H1 (cell line): ENCODE data around the gene AGBL4.

Experiments
- CBX5 ChIP-seq: fragments of 300-800, 300-1000 bp; sonication (generic); IDR thresholded peaks from 2 replicates; pipeline ENCODE4 v1.7.1; 2016; ENCODE audit warnings: antibody characterized with exemption, low read length, low read depth
- CHD1 ChIP-seq: IDR thresholded peaks from 2 replicates; pipeline ENCODE4 v1.6.1; 2012; ENCODE audit warnings: low read depth, low read length, improper control_type of control experiment
- EP300 ChIP-seq, 2 experiments: IDR thresholded peaks; 1 replicate in 1 of 2; 2 replicates in 1 of 2; pipeline ENCODE4 v1.6.1; 2011 to 2012; ENCODE audit warnings: low read depth in 2 of 2, low read length in 2 of 2, mild to moderate bottlenecking in 2 of 2, borderline replicate concordance in 1 of 2, inconsistent platforms in 1 of 2, moderate library complexity in 1 of 2
- MAFK ChIP-seq: IDR thresholded peaks from 2 replicates; pipeline ENCODE4 v1.6.1; 2012; ENCODE audit warnings: low read depth, mild to moderate bottlenecking, improper control_type of control experiment, low read length
- POLR2A ChIP-seq, 2 experiments: IDR thresholded peaks; 1 replicate in 1 of 2; 2 replicates in 1 of 2; pipeline ENCODE4 v1.6.1; 2011; ENCODE audit warnings: low read depth in 2 of 2, low read length in 2 of 2, mild to moderate bottlenecking in 2 of 2; ENCODE audit errors: control extremely low read depth in 1 of 2
- RAD21 ChIP-seq, 2 experiments: IDR thresholded peaks in 1 of 2; conservative IDR thresholded peaks in 1 of 2; 2 replicates each; pipeline ENCODE4 v1.6.1; 2011; ENCODE audit warnings: low read depth in 2 of 2, low read length in 2 of 2, improper control_type of control experiment in 1 of 2, inconsistent platforms in 1 of 2, mild to moderate bottlenecking in 1 of 2, moderate library complexity in 1 of 2
- SIN3A ChIP-seq, 2 experiments: IDR thresholded peaks in 1 of 2; conservative IDR thresholded peaks in 1 of 2; 2 replicates each; pipeline ENCODE4 v1.6.1; 2011 to 2012; ENCODE audit warnings: low read length in 2 of 2, improper control_type of control experiment in 1 of 2, low read depth in 1 of 2, mild to moderate bottlenecking in 1 of 2
- SP1 ChIP-seq: IDR thresholded peaks from 2 replicates; pipeline ENCODE4 v1.6.1; 2011; ENCODE audit warnings: low read depth, low read length
- TF ChIP-seq, protein P1 (sequence below), 3 experiments: IDR thresholded peaks; 1 replicate in 2 of 3; 2 replicates in 1 of 3; pipeline versions ENCODE4 v1.5.1 to v1.6.1; 2011; ENCODE audit warnings: low read length in 3 of 3, mild to moderate bottlenecking in 3 of 3, inconsistent platforms in 2 of 3, low read depth in 1 of 3, moderate library complexity in 1 of 3; ENCODE audit not compliant: insufficient read depth in 1 of 3; ENCODE audit errors: control extremely low read depth in 1 of 3
- TF ChIP-seq, protein P2 (sequence below): IDR thresholded peaks from 2 replicates; pipeline ENCODE4 v1.6.1; 2011; ENCODE audit warnings: low read depth, mild to moderate bottlenecking, low read length; ENCODE audit not compliant: insufficient read depth

DNA sequence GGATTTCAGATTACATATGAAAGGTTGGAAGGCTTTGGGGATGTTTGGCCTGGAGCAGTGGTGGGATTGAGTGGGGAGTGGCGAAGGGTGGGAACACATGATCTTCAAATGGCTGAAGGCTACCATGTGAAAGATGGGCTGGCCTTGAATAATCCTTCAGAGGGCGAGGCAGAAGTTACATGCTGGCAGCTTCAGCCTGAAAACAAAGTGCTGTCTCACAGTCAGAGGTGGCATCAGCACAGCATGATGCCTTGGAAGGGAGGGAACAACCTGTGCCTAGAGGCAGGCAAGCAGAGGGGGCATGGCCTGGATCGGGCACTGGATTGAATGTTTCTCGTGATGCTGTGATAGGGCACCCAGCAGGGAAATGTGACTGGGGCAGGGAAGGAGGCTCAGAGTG, 1377.9 kb downstream of the AGBL4 start:
- no peak for TF ChIP-seq RAD21 (IDR thresholded peaks at IDR 0.05 in 1 of 2, conservative IDR thresholded peaks at IDR 0.05 in 1 of 2; ENCODE audit: low read depth in 2 of 2, low read length in 2 of 2)
- no peak for TF ChIP-seq EP300 (IDR thresholded peaks at IDR 0.05; ENCODE audit: borderline replicate concordance in 1 of 2, low read depth in 2 of 2, low read length in 2 of 2)
- TF ChIP-seq, protein P1, sequence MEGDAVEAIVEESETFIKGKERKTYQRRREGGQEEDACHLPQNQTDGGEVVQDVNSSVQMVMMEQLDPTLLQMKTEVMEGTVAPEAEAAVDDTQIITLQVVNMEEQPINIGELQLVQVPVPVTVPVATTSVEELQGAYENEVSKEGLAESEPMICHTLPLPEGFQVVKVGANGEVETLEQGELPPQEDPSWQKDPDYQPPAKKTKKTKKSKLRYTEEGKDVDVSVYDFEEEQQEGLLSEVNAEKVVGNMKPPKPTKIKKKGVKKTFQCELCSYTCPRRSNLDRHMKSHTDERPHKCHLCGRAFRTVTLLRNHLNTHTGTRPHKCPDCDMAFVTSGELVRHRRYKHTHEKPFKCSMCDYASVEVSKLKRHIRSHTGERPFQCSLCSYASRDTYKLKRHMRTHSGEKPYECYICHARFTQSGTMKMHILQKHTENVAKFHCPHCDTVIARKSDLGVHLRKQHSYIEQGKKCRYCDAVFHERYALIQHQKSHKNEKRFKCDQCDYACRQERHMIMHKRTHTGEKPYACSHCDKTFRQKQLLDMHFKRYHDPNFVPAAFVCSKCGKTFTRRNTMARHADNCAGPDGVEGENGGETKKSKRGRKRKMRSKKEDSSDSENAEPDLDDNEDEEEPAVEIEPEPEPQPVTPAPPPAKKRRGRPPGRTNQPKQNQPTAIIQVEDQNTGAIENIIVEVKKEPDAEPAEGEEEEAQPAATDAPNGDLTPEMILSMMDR (IDR thresholded peaks at IDR 0.05; ENCODE audit: control extremely low read depth in 1 of 3, insufficient read depth in 1 of 3, low read depth in 1 of 3, low read length in 3 of 3) = no peak
- TF ChIP-seq, protein P2, sequence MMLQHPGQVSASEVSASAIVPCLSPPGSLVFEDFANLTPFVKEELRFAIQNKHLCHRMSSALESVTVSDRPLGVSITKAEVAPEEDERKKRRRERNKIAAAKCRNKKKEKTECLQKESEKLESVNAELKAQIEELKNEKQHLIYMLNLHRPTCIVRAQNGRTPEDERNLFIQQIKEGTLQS = no peak
- no peak for TF ChIP-seq POLR2A (IDR thresholded peaks at IDR 0.05; ENCODE audit: control extremely low read depth in 1 of 2, low read depth in 2 of 2, low read length in 2 of 2)
- no peak for TF ChIP-seq SP1
- no peak for TF ChIP-seq MAFK
- no peak for TF ChIP-seq CBX5
- TF ChIP-seq SIN3A (conservative IDR thresholded peaks at IDR 0.05 in 1 of 2, IDR thresholded peaks at IDR 0.05 in 1 of 2; ENCODE audit: low read depth in 1 of 2, low read length in 2 of 2) = no peak
- TF ChIP-seq CHD1 = no peak
